Astrocyte of the spinal cord (primary cell): ENCODE data around the gene MYOZ1.

Source experiments
- DNase-seq: peaks from one replicate; pipeline ENCODE4 v3.0.0; 2011; ENCODE audit warnings: low read depth, low spot score
- H3K4me3 ChIP-seq: 2 replicates; pipeline ENCODE4 v1.5.1; 2011; ENCODE audit warnings: low read depth, mild to moderate bottlenecking, low read length, moderate library complexity
- CTCF ChIP-seq: IDR thresholded peaks from 2 replicates; pipeline ENCODE4 v1.5.1; 2012; ENCODE audit warnings: low read depth, mild to moderate bottlenecking, low read length, inconsistent platforms
- in situ Hi-C: cut with HindIII; loops from 2 replicates; pipeline ENCODE4 v1.10.0; 2017; ENCODE audit warnings: low sequenced_read_pairs

Gene MYOZ1

GRCh38 chr10:73601486-73601921 lies 39.8 kb downstream of the MYOZ1 start:
- no peak overlapping the region for H3K4me3 ChIP-seq
- TF ChIP-seq CTCF: no peak
- in situ Hi-C loops: no loop called here
- no peak for DNase-seq

DNA sequence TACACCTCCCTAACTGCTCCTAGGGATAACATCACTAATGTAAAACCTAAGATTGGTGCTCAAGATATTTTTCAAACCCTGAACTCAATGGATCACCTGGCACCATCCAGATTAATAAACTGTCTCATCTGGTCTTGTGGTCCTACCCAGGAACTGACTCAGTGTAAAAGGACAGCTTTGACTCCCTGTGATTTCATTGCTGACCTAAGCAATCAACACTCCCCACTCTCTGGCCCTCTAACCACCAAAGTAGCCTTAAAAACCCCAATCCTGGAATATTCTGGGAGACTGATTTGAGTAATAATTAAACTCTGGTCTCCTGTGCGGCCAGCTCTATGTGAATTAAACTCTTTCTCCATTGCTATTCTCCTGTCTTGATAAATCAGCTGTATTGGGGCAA lies 43.9 kb downstream of the MYOZ1 start:
- no peak for TF ChIP-seq CTCF
- in situ Hi-C loops: no loop called here
- peak; percentile 46 for DNase-seq
- no peak overlapping the region for H3K4me3 ChIP-seq

DNA sequence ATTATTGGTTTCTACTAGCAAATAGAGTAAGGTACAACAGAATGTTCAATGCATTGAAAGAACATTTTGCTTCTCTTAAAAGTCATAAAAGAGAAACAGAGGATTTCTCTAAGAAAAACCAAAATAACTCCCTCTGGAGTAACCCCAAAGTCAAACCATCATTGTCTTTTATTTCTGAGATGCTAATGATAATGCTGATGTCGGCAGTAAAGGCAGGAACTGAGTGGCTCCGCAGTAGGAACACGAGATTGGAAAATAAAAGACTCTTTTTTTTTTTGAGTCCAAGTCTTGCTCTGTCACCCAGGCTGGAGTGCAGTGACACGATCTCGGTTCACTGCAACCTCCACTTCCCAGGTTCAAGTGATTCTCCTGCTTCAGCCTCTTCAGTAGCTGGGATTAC lies 47.5 kb downstream of the MYOZ1 start:
- no peak overlapping the region for H3K4me3 ChIP-seq
- TF ChIP-seq CTCF: no peak
- in situ Hi-C loops: no loop called here
- DNase-seq: no peak

GRCh38 chr10:73593110-73593509 lies 48.2 kb downstream of the MYOZ1 start:
- no peak for DNase-seq
- in situ Hi-C loops: no loop called here
- no peak for TF ChIP-seq CTCF
- no peak overlapping the region for H3K4me3 ChIP-seq

DNA sequence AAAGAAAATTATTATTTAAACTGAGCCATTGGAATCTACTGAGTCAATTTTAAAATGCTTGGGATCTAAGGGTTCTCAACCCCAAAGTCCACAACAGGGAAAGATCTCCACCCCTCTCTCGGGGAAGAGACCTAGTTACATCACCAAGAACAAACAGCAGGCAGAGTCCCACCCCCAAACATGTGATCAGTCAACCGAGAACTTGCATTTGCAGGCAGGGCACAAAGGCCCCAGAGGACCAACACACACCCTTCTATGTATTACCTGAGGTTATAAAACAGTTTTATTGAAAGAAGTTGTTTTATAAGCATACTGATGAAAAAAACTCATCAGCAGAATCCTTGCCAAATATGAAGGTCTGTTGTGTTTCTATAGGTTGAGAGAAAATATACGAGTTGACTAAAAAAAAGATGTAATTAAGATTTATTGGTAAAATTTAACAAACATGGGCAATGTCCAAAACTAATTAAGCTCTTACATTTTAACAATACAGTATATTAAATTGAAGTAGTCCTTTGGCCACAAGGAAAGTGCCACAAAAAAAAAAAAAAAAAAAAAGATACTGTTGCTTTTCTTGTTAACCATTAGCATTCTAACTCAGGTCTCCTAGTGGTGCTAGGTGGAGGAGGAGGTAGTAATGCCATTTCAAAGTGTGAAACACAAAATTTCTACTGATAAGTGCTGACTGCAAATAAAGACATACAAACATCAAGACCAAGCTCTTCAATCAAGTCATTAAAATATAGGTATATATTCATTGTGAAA lies 49.2 kb downstream of the MYOZ1 start:
- DNase-seq: peak; percentile 64
- TF ChIP-seq CTCF: no peak
- no peak overlapping the region for H3K4me3 ChIP-seq
- in situ Hi-C loops: no loop called here

- DNase-seq: peak; percentile 84
- TF ChIP-seq CTCF: no peak
- no peak within 1 kb of the TSS for H3K4me3 ChIP-seq
- in situ Hi-C loops: no loop called here
Observed at GRCh38 chr10:73590881-73591799, 50.1 kb downstream of the MYOZ1 start, which contains the start of gene USP54. USP54 (minus strand) TSS chr10:73591342; CDS start chr10:73575658, 15,684 bp downstream.
